WTC11 (cell line): ENCODE measurements around the gene NOXO1.

ENCODE experiments used
- ATF1 ChIP-seq: sonication (generic); formaldehyde crosslinking; IDR thresholded peaks from 2 replicates; pipeline ENCODE4 v1.8.1; 2023; ENCODE audit warnings: mild to moderate bottlenecking, moderate library complexity, missing genetic modification reagents
- ETV6 ChIP-seq: sonication (generic); formaldehyde crosslinking; IDR thresholded peaks from 2 replicates; pipeline ENCODE4 v1.8.1; 2022; ENCODE audit warnings: mild to moderate bottlenecking, missing genetic modification reagents
- GTF2I ChIP-seq: fragments of 250-450 bp; sonication (Bioruptor Pico); conservative IDR thresholded peaks from 2 replicates; pipeline ENCODE4 v1.4.0; 2021; ENCODE audit warnings: mild to moderate bottlenecking
- NR3C1 ChIP-seq: sonication (generic); formaldehyde crosslinking; conservative IDR thresholded peaks from 2 replicates; pipeline ENCODE4 v1.8.1; 2023; ENCODE audit warnings: low read depth, mild to moderate bottlenecking, missing genetic modification reagents
- RORB ChIP-seq: fragments of 250-450 bp; sonication (Bioruptor Pico); IDR thresholded peaks from 2 replicates; pipeline ENCODE4 v1.9.0; 2021; ENCODE audit warnings: mild to moderate bottlenecking
- SP1 ChIP-seq: sonication (generic); formaldehyde crosslinking; conservative IDR thresholded peaks from 2 replicates; pipeline ENCODE4 v1.8.1; 2022; ENCODE audit warnings: missing genetic modification reagents
- USF1 ChIP-seq: sonication (generic); formaldehyde crosslinking; IDR thresholded peaks from 2 replicates; pipeline ENCODE4 v1.8.0; 2022; ENCODE audit warnings: mild to moderate bottlenecking, missing genetic modification reagents
- USF2 ChIP-seq: sonication (generic); formaldehyde crosslinking; IDR thresholded peaks from 2 replicates; pipeline ENCODE4 v1.8.1; 2023; ENCODE audit warnings: mild to moderate bottlenecking, missing genetic modification reagents, moderate library complexity
- ZNF263 ChIP-seq: sonication (generic); formaldehyde crosslinking; IDR thresholded peaks from 2 replicates; pipeline ENCODE4 v1.8.1; 2022; ENCODE audit warnings: low read depth, mild to moderate bottlenecking, moderate library complexity, missing genetic modification reagents
- TF ChIP-seq, protein P1 (sequence below): fragments of 200-600 bp; IDR thresholded peaks from 2 replicates; pipeline ENCODE4 v1.8.0; 2022; ENCODE audit warnings: antibody characterized with exemption
- TF ChIP-seq, protein P2 (sequence below): sonication (generic); formaldehyde crosslinking; IDR thresholded peaks from 2 replicates; pipeline ENCODE4 v1.8.0; 2022; ENCODE audit warnings: missing genetic modification reagents

DNA sequence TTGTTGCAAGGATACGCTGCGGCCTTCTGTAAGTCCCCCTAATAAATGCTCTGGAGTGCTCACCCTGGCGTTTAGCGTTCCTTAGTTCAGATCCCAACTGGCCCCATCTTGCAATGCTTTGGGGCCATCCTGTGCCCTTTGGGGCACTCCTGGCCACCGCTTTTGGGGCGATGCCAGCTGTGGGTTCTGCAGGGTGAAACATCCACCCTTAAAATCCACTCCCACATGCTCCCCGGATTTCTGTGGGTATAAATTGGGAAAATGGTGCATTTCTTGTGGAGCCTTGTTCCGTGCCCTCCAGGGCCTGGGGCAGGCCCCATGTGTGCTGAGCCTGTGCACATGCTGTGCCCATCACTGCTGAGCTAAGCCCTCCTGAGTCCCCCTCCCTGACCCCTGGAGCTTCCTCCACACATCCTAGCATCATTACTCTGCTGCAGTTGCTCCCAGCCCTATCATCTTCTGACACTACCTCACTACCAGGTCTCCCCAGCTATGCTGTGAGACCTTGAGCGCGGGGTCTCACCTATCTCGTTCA, 44.3 kb downstream of the NOXO1 start:
- TF ChIP-seq, protein P1, sequence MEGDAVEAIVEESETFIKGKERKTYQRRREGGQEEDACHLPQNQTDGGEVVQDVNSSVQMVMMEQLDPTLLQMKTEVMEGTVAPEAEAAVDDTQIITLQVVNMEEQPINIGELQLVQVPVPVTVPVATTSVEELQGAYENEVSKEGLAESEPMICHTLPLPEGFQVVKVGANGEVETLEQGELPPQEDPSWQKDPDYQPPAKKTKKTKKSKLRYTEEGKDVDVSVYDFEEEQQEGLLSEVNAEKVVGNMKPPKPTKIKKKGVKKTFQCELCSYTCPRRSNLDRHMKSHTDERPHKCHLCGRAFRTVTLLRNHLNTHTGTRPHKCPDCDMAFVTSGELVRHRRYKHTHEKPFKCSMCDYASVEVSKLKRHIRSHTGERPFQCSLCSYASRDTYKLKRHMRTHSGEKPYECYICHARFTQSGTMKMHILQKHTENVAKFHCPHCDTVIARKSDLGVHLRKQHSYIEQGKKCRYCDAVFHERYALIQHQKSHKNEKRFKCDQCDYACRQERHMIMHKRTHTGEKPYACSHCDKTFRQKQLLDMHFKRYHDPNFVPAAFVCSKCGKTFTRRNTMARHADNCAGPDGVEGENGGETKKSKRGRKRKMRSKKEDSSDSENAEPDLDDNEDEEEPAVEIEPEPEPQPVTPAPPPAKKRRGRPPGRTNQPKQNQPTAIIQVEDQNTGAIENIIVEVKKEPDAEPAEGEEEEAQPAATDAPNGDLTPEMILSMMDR, result no peak
- TF ChIP-seq ETV6 (CRISPR knock-in tag) (no peak), ZNF263 (CRISPR knock-in tag) (no peak), GTF2I (CRISPR knock-in tag) (no peak), USF1 (CRISPR knock-in tag) (no peak), SP1 (CRISPR knock-in tag) (no peak), NR3C1 (CRISPR knock-in tag) (no peak), USF2 (CRISPR knock-in tag) (no peak), ATF1 (no peak), RORB (CRISPR knock-in tag) (no peak)
- TF ChIP-seq, protein P2, sequence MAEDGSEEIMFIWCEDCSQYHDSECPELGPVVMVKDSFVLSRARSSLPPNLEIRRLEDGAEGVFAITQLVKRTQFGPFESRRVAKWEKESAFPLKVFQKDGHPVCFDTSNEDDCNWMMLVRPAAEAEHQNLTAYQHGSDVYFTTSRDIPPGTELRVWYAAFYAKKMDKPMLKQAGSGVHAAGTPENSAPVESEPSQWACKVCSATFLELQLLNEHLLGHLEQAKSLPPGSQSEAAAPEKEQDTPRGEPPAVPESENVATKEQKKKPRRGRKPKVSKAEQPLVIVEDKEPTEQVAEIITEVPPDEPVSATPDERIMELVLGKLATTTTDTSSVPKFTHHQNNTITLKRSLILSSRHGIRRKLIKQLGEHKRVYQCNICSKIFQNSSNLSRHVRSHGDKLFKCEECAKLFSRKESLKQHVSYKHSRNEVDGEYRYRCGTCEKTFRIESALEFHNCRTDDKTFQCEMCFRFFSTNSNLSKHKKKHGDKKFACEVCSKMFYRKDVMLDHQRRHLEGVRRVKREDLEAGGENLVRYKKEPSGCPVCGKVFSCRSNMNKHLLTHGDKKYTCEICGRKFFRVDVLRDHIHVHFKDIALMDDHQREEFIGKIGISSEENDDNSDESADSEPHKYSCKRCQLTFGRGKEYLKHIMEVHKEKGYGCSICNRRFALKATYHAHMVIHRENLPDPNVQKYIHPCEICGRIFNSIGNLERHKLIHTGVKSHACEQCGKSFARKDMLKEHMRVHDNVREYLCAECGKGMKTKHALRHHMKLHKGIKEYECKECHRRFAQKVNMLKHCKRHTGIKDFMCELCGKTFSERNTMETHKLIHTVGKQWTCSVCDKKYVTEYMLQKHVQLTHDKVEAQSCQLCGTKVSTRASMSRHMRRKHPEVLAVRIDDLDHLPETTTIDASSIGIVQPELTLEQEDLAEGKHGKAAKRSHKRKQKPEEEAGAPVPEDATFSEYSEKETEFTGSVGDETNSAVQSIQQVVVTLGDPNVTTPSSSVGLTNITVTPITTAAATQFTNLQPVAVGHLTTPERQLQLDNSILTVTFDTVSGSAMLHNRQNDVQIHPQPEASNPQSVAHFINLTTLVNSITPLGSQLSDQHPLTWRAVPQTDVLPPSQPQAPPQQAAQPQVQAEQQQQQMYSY (CRISPR knock-in tag), result no peak
